Fibroblast of pulmonary artery (primary cell): ENCODE measurements around the gene HACL1.

Experiments used
- DNase-seq: peaks from one replicate; pipeline ENCODE4 v3.0.0-alpha.2; 2010; ENCODE audit warnings: low read depth
- H3K4me3 ChIP-seq: replicated peaks from 2 replicates; pipeline ENCODE4 v1.5.1; 2011; ENCODE audit warnings: low read depth, mild to moderate bottlenecking, control low read depth, low read length, moderate library complexity
- TF ChIP-seq, protein P1 (sequence below): IDR thresholded peaks from 2 replicates; pipeline ENCODE4 v1.5.1; 2011; ENCODE audit warnings: mild to moderate bottlenecking, control low read depth, low read length, inconsistent platforms; ENCODE audit errors: missing control alignments

Gene HACL1

DNA sequence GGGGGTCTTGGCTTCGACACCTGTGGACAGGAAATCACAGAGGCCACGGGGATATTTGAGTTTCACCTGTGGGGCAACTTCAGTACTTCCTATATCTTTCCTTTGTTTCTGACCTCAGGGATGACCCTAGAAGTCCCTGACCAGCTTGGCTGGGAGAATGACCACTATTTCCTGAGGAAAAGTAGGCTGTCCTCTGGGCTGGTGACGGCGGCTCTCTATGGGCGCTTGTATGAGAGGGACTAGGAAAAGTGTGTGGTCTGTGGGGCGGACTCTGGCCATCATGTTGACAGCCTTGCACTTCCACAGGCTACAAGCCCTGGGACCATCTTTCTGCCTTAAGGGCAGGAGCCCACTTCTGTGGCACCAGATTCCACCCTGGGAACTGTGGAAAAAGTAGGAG, 43.9 kb upstream of the HACL1 start:
- DNase-seq: no peak
- H3K4me3 ChIP-seq: no peak overlapping the region
- TF ChIP-seq, protein P1, sequence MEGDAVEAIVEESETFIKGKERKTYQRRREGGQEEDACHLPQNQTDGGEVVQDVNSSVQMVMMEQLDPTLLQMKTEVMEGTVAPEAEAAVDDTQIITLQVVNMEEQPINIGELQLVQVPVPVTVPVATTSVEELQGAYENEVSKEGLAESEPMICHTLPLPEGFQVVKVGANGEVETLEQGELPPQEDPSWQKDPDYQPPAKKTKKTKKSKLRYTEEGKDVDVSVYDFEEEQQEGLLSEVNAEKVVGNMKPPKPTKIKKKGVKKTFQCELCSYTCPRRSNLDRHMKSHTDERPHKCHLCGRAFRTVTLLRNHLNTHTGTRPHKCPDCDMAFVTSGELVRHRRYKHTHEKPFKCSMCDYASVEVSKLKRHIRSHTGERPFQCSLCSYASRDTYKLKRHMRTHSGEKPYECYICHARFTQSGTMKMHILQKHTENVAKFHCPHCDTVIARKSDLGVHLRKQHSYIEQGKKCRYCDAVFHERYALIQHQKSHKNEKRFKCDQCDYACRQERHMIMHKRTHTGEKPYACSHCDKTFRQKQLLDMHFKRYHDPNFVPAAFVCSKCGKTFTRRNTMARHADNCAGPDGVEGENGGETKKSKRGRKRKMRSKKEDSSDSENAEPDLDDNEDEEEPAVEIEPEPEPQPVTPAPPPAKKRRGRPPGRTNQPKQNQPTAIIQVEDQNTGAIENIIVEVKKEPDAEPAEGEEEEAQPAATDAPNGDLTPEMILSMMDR: no peak

DNA sequence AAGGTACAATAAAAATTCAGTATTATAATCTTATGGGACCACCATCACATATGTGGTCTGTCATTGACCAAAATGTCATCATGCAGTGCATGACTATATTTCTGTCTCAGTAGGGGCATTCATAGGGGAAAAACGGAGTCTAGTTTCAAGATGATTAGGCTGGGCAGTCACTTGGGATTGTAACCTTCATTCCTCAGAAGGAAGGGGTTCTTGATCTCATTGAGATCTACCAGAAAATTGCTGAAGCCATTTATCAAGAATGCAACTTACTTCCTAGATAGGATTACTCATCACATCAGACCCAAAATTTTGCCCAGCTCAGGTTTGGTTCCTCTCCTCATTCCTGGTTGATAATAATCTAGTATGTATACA, 37.5 kb upstream of the HACL1 start:
- H3K4me3 ChIP-seq: no peak overlapping the region
- no peak for DNase-seq
- TF ChIP-seq, protein P1: no peak

- DNase-seq: no peak
- H3K4me3 ChIP-seq: no peak overlapping the region
- TF ChIP-seq, protein P1: no peak
These were observed 37.0 kb upstream of the HACL1 start for GRCh38 chr3:15638193-15638890.

- TF ChIP-seq, protein P1: peak; percentile 1
- no peak for DNase-seq
These were observed 36.0 kb upstream of the HACL1 start for GRCh38 chr3:15637131-15637951.

GRCh38 chr3:15636028-15636709, 34.8 kb upstream of the HACL1 start:
- H3K4me3 ChIP-seq: no peak overlapping the region
- peak; percentile 89 for DNase-seq
- TF ChIP-seq, protein P1: no peak

More at GRCh38 chr3:15637131-15637951, 36.0 kb upstream of the HACL1 start:
- H3K4me3 ChIP-seq: no peak overlapping the region

DNA sequence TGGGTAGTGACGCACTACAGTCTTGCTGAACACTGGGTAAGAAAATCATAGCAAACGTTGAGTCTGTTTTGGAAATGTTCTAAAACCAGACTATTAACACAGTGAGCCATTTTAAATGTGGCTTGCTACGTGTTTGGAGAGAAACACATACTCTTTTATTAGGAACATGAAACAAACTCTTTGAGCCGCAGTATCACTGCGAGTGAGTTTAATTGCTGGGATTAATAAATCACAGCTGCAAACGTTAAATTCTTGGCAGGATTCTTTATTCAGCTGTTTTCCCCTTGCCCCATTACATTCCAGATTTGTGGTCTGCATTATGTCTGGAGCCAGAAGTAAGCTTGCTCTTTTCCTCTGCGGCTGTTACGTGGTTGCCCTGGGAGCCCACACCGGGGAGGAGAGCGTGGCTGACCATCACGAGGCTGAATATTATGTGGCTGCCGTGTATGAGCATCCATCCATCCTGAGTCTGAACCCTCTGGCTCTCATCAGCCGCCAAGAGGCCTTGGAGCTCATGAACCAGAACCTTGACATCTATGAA, 33.8 kb upstream of the HACL1 start:
- no peak overlapping the region for H3K4me3 ChIP-seq
- TF ChIP-seq, protein P1: no peak
- DNase-seq: peak; percentile 66
